AG09319 (cell line): ENCODE results near the gene TSC22D3.

Source experiments
- DNase-seq: peaks from one replicate; pipeline ENCODE4 v3.0.0-alpha.2; 2010; ENCODE audit warnings: low read depth; ENCODE audit errors: extremely low read depth
- CTCF ChIP-seq: IDR thresholded peaks from 2 replicates; pipeline ENCODE4 v1.5.1; 2011; ENCODE audit warnings: low read depth, mild to moderate bottlenecking, inconsistent platforms, low read length, moderate library complexity

TSC22D3 gene

GRCh38 chrX:107724653-107725052, 50.9 kb downstream of the TSC22D3 start:
- DNase-seq: no peak
- TF ChIP-seq CTCF: no peak

- TF ChIP-seq CTCF: no peak
- DNase-seq: no peak
Measured at GRCh38 chrX:107723511-107723910, 52.1 kb downstream of the TSC22D3 start.

GRCh38 chrX:107721966-107722707, 53.5 kb downstream of the TSC22D3 start:
- no peak for DNase-seq
- no peak for TF ChIP-seq CTCF

- no peak for DNase-seq
- no peak for TF ChIP-seq CTCF
Measured at GRCh38 chrX:107721318-107721717, 54.3 kb downstream of the TSC22D3 start.

GRCh38 chrX:107718156-107718621, 57.4 kb downstream of the TSC22D3 start:
- DNase-seq: peak; percentile 59
- peak; percentile 77 for TF ChIP-seq CTCF

- DNase-seq: no peak
- no peak for TF ChIP-seq CTCF
Measured at GRCh38 chrX:107716816-107717700, 58.5 kb downstream of the TSC22D3 start.
